GM12864 (cell line): ENCODE data around the gene ZNF839.

Source experiments
- DNase-seq: peaks from one replicate; pipeline ENCODE4 v3.0.0-alpha.2; 2011; ENCODE audit warnings: low read depth
- H3K4me3 ChIP-seq: 2 replicates; pipeline ENCODE4 v1.5.1; 2011; ENCODE audit warnings: mild to moderate bottlenecking, low read depth, low read length, control low read depth
- TF ChIP-seq, protein P1 (sequence below): IDR thresholded peaks from 2 replicates; pipeline ENCODE4 v1.5.1; 2011; ENCODE audit warnings: low read depth, mild to moderate bottlenecking, moderate library complexity, low read length, control low read depth, inconsistent platforms; ENCODE audit errors: missing control alignments

The ZNF839 gene

GRCh38 chr14:102363182-102363943 is 43.8 kb downstream of the ZNF839 start:
- TF ChIP-seq, protein P1, sequence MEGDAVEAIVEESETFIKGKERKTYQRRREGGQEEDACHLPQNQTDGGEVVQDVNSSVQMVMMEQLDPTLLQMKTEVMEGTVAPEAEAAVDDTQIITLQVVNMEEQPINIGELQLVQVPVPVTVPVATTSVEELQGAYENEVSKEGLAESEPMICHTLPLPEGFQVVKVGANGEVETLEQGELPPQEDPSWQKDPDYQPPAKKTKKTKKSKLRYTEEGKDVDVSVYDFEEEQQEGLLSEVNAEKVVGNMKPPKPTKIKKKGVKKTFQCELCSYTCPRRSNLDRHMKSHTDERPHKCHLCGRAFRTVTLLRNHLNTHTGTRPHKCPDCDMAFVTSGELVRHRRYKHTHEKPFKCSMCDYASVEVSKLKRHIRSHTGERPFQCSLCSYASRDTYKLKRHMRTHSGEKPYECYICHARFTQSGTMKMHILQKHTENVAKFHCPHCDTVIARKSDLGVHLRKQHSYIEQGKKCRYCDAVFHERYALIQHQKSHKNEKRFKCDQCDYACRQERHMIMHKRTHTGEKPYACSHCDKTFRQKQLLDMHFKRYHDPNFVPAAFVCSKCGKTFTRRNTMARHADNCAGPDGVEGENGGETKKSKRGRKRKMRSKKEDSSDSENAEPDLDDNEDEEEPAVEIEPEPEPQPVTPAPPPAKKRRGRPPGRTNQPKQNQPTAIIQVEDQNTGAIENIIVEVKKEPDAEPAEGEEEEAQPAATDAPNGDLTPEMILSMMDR = no peak
- H3K4me3 ChIP-seq = peak overlapping the region; percentile 96
- no peak for DNase-seq

GRCh38 chr14:102370305-102370809 is 50.8 kb downstream of the ZNF839 start:
- no peak overlapping the region for H3K4me3 ChIP-seq
- DNase-seq = no peak
- TF ChIP-seq, protein P1 = no peak

DNA sequence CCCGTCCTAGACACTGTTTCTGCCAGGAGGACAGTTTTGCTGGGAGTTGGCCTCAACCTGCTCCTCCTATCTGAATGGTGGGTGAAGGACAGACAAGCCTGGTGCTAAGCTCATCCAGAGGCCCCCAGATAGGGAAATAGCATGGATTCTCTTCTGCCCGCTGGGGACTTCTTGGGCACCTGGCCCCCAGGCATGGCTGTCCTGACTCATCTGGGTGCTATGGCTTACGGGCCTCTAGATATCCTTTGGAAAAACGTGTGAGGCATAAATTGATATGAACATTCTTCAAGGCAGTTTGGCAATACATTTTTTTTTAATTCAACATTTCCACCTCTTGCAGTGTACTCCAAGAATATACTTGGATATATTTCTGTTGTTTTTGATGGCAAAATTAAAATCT is 51.8 kb downstream of the ZNF839 start:
- TF ChIP-seq, protein P1 = no peak
- no peak overlapping the region for H3K4me3 ChIP-seq
- no peak for DNase-seq

- H3K4me3 ChIP-seq = no peak overlapping the region; the same call in 1 of the 2 replicates
- no peak for DNase-seq
- TF ChIP-seq, protein P1 = no peak
Observed at GRCh38 chr14:102373110-102373509, 53.6 kb downstream of the ZNF839 start.

DNA sequence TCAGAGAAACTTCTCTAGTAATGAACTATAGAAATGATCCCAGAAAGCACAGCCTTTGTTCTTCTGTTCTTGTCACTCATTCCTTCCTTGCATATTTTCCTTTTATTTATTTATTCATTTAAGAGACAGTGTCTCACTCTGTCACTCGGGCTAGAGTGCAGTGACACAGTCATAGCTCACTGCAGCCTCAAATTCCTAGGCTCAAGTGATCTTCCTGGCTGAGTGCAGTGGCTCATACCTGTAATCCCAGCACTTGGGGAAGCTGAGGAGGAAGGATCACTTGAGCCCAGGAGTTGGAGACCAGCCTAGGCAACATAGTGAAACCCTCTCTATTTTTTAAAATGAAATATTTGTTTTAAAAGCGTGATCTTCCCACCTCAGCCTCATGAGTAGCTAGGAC is 54.7 kb downstream of the ZNF839 start:
- no peak for DNase-seq
- TF ChIP-seq, protein P1 = no peak
- no peak overlapping the region for H3K4me3 ChIP-seq

GRCh38 chr14:102375119-102375518 is 55.6 kb downstream of the ZNF839 start:
- H3K4me3 ChIP-seq = no peak overlapping the region
- TF ChIP-seq, protein P1 = no peak
- no peak for DNase-seq

DNA sequence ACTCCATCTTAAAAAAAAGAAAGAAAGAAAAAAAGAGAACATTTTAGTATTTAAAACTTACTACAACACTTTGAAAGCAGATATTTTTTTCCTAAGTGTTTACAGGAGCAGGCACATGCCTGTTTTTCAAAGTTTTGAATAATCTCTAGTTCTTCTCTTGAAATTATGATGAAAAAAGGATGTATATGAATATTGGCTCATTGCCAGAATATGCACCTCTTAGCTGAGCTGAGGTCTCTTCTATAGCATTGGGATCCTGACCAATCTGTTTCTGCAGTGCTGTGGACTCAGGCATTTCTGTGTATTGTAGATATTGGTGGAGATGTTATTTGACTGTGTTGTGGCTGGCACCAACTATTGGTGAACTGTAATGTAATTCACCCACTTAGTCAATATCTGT is 58.1 kb downstream of the ZNF839 start:
- TF ChIP-seq, protein P1 = no peak
- no peak overlapping the region for H3K4me3 ChIP-seq
- no peak for DNase-seq
